Endothelial cell of umbilical vein (primary cell): ENCODE data around the gene SUCNR1. TPM values are rescaled to one million over a fixed set of nuclear protein-coding genes. Genes with fewer than 3 reads are reported as not detected.

Experiments
- BruUV-seq: library from RNA; stranded (reverse); fragments of 400-500 nt; replicated peaks from 2 replicates; lab custom pipeline; 2021; lab: Mats Ljungman, UMichigan
- CTCF ChIA-PET: fragments of 300-600, 350-600 bp; sonication (Branson Sonifier 250); formaldehyde crosslinking; loops from one replicate; lab custom pipeline; 2021; ENCODE audit warnings: antibody characterized with exemption, inconsistent platforms; lab: Charles Lee
- POLR2A ChIA-PET: fragments of 300-600, 350-600 bp; sonication (Branson Sonifier 250); formaldehyde crosslinking; loops from one replicate; lab custom pipeline; 2021; ENCODE audit warnings: antibody characterized with exemption, inconsistent platforms; lab: Charles Lee
- DNase-seq: peaks from one replicate; pipeline ENCODE4 v3.0.0-alpha.2; 2011; ENCODE audit warnings: low read depth, low spot score
- FAIRE-seq: peaks from 2 replicates; lab custom pipeline; 2011; peaks lifted over from hg19 to GRCh38; lab: Jason Lieb, UNC
- H2AFZ ChIP-seq: 2 replicates; pipeline ENCODE4 v1.6.0; 2012; ENCODE audit warnings: low read depth, low read length, control low read depth, inconsistent platforms
- H3K27ac ChIP-seq: 2 replicates; pipeline ENCODE4 v1.5.1; 2011; ENCODE audit warnings: low read depth, mild to moderate bottlenecking, control low read depth, low read length, moderate library complexity; ENCODE audit not compliant: insufficient read depth
- H3K27me3 ChIP-seq, 2 experiments: 2 replicates each; pipeline versions ENCODE4 v1.6.0 to v1.6.1; 2011; ENCODE audit warnings: low read length in 2 of 2, mixed read lengths in 1 of 2; ENCODE audit not compliant: control insufficient read depth in 2 of 2, insufficient read depth in 2 of 2
- H3K36me3 ChIP-seq, 2 experiments: 2 replicates in 1 of 2; 3 replicates in 1 of 2; pipeline ENCODE4 v1.5.1; 2011; ENCODE audit warnings: low read length in 2 of 2, mild to moderate bottlenecking in 1 of 2, moderate library complexity in 1 of 2; ENCODE audit not compliant: control insufficient read depth in 2 of 2, insufficient read depth in 2 of 2; ENCODE audit errors: extremely low read depth in 1 of 2
- H3K4me1 ChIP-seq: 3 replicates; pipeline ENCODE4 v1.5.1; 2011; ENCODE audit warnings: mild to moderate bottlenecking, low read length; ENCODE audit not compliant: control insufficient read depth, insufficient read depth; ENCODE audit errors: extremely low read depth
- H3K4me2 ChIP-seq: 2 replicates; pipeline ENCODE4 v1.6.1; 2011; ENCODE audit warnings: low read length, control low read depth, mixed read lengths; ENCODE audit not compliant: insufficient read depth
- H3K4me3 ChIP-seq, 3 experiments: fragments of 200-600 bp in 1 of 3; sonication (generic), shearing (Covaris generic) in 1 of 3; replicated peaks in 1 of 3; 2 replicates each; pipeline ENCODE4 v1.5.1; 2011 to 2016; ENCODE audit warnings: control low read depth in 3 of 3, low read length in 3 of 3, mild to moderate bottlenecking in 2 of 3, inconsistent platforms in 1 of 3, low read depth in 1 of 3, moderate library complexity in 1 of 3; ENCODE audit not compliant: insufficient read depth in 1 of 3
- H3K79me2 ChIP-seq: 2 replicates; pipeline ENCODE4 v1.6.0; 2012; ENCODE audit warnings: low read length, inconsistent platforms; ENCODE audit not compliant: control insufficient read depth, insufficient read depth
- H3K9ac ChIP-seq: replicated peaks from 2 replicates; pipeline ENCODE3; 2011; ENCODE audit warnings: low read length, control low read depth; ENCODE audit not compliant: insufficient read depth; ENCODE audit errors: extremely low read depth
- H3K9me1 ChIP-seq: replicated peaks from 3 replicates; pipeline ENCODE4 v1.6.0; 2011; ENCODE audit warnings: mild to moderate bottlenecking, low read length; ENCODE audit not compliant: control insufficient read depth, insufficient read depth; ENCODE audit errors: extremely low read depth
- H3K9me3 ChIP-seq: replicated peaks from 2 replicates; pipeline ENCODE4 v1.5.1; 2012; ENCODE audit warnings: low read length, inconsistent platforms; ENCODE audit not compliant: control insufficient read depth, insufficient read depth
- H4K20me1 ChIP-seq: replicated peaks from 2 replicates; pipeline ENCODE3; 2011; ENCODE audit warnings: mild to moderate bottlenecking, low read length; ENCODE audit not compliant: control insufficient read depth, insufficient read depth; ENCODE audit errors: extremely low read depth
- FOS ChIP-seq: IDR thresholded peaks from 2 replicates; pipeline ENCODE4 v1.6.1; 2011; ENCODE audit warnings: mild to moderate bottlenecking, low read length, moderate library complexity, borderline replicate concordance; ENCODE audit not compliant: insufficient read depth
- GATA2 ChIP-seq: IDR thresholded peaks from 2 replicates; pipeline ENCODE4 v1.7.0; 2011; ENCODE audit warnings: low read depth, mild to moderate bottlenecking, moderate library complexity, mixed read lengths, low read length; ENCODE audit not compliant: insufficient read length, insufficient read depth
- JUN ChIP-seq: IDR thresholded peaks from 2 replicates; pipeline ENCODE4 v1.6.1; 2011; ENCODE audit warnings: borderline replicate concordance, low read depth; ENCODE audit not compliant: insufficient read length, insufficient read depth
- MAX ChIP-seq: IDR thresholded peaks from 2 replicates; pipeline ENCODE4 v1.6.1; 2011; ENCODE audit not compliant: insufficient read depth, insufficient read length
- MYC ChIP-seq: IDR thresholded peaks from one replicate; pipeline ENCODE4 v1.6.1; 2011; ENCODE audit warnings: mild to moderate bottlenecking, low read depth, low read length
- POLR2A ChIP-seq: IDR thresholded peaks from 2 replicates; pipeline ENCODE4 v1.6.1; 2012; ENCODE audit warnings: low read depth, mild to moderate bottlenecking, control low read depth, low read length
- POLR2AphosphoS5 ChIP-seq: IDR thresholded peaks from 2 replicates; pipeline ENCODE4 v1.6.1; 2012; ENCODE audit warnings: low read depth, mild to moderate bottlenecking, control low read depth, low read length, moderate library complexity; ENCODE audit not compliant: insufficient read depth
- dilution Hi-C: fragments of 300-500 bp; cut with MboI; formaldehyde crosslinking; loops from one replicate; pipeline ENCODE4 v1.15.0; 2019; ENCODE audit warnings: low sequenced_read_pairs; ENCODE audit not compliant: extremely low pct_ligation_motif_present
- intact Hi-C: fragments of 100-400 bp; cut with micrococcal nuclease; formaldehyde crosslinking; loops from one replicate; pipeline ENCODE4 v1.10.0; 2022
- polyA plus RNA-seq, 4 experiments: library from polyadenylated mRNA; depleted of rRNA in 3 of 4; stranded (reverse) in 3 of 4; unstranded in 1 of 4; fragments of >200 nt; gene quantifications; 2 replicates each; pipeline versions ENCODE4 v1.2.1 to v1.2.3, GENCODE V29; 2011 to 2012; ENCODE audit warnings: missing spikeins in 1 of 4
- total RNA-seq: library from RNA; stranded (reverse); gene quantifications from 2 replicates; pipeline ENCODE4 v1.2.3, GENCODE V29; 2021
- TF ChIP-seq, protein P1 (sequence below), 2 donors: IDR thresholded peaks; 1 replicate in 1 of 2; 2 replicates in 1 of 2; pipeline ENCODE4 v1.5.1; 2011; ENCODE audit warnings: low read length in 2 of 2, mild to moderate bottlenecking in 2 of 2, moderate library complexity in 2 of 2, control low read depth in 1 of 2, inconsistent platforms in 1 of 2, low read depth in 1 of 2; ENCODE audit not compliant: insufficient read depth in 1 of 2; ENCODE audit errors: extremely low read depth in 1 of 2

SUCNR1 gene
- total and polyA plus RNA-seq, 2 donors (not counting 3 experiments of a cell fraction or from before 2014, with no cell fraction given): not detected

- peak; percentile 93 for FAIRE-seq
- Histone ChIP-seq H3K4me1 (peaks cover 21% of the 10 kb centered on the region), H3K27me3 (no peaks in the 10 kb centered on the region), H3K36me3 (no peaks in the 10 kb centered on the region), H3K4me3 (no peak overlapping the region), H3K9ac (peak overlapping the region; percentile 5), H3K9me3 (no peaks in the 10 kb centered on the region), H2AFZ (no peak overlapping the region), H3K79me2 (no peaks in the 10 kb centered on the region), H3K4me2 (peak overlapping the region; percentile 1), H4K20me1 (no peaks in the 10 kb centered on the region), H3K9me1 (no peaks in the 10 kb centered on the region), H3K27ac (peak overlapping the region; percentile 71)
- intact Hi-C loops: loop anchor here (1.0 to 2.0 kb wide), 4 partner anchors 9 to 139 kb away; no protein-coding TSS in a partner anchor
- CTCF ChIA-PET: interaction anchor here (1.4 kb wide), 1 partner anchor 9 kb away, joined by 4 read pairs; no protein-coding TSS in a partner anchor
- peak; percentile 91 for DNase-seq
- TF ChIP-seq FOS (peak; percentile 86), POLR2A (no peak), GATA2 (peak; percentile 77), POLR2AphosphoS5 (peak; percentile 28), JUN (peak; percentile 77)
- no TSS peak for BruUV-seq
- POLR2A ChIA-PET: no interaction called here
- dilution Hi-C loops: no loop called here
These were observed 36.4 kb downstream of the SUCNR1 start for GRCh38 chr3:151909681-151910405.

DNA sequence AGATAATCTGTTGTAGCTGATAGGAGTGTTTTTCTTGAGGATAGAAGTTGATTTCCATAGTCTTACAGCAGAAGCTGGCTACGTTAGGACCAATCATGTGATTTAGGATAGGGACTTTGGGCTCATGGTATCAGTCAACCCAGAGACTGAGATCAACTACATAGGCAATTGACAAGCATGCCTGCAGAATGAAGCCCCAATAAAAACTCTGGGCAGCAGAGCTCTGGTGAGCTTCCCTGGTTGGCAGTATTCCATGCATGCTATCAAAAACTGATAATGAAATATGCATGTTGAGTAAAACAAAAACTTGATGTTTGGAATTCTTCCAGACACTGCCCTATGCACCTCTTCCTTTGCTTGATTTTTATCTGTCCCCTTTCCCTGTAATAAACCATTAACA lies 38.0 kb downstream of the SUCNR1 start:
- dilution Hi-C loops: no loop called here
- BruUV-seq: no TSS peak
- no peaks in the 10 kb centered on the region for H3K27me3 ChIP-seq
- no peak for DNase-seq
- no peak overlapping the region for H3K4me3 ChIP-seq
- H3K4me1 ChIP-seq: peaks cover 21% of the 10 kb centered on the region
- FAIRE-seq: no peak
- no peaks in the 10 kb centered on the region for H3K9me3 ChIP-seq
- H3K4me2 ChIP-seq: no peak overlapping the region
- H2AFZ ChIP-seq: no peak overlapping the region
- H3K9me1 ChIP-seq: no peaks in the 10 kb centered on the region
- H4K20me1 ChIP-seq: no peaks in the 10 kb centered on the region
- H3K27ac ChIP-seq: peak overlapping the region; percentile 22
- POLR2A ChIA-PET: no interaction called here
- CTCF ChIA-PET: interaction anchor here (0.6 to 1.2 kb wide), 3 partner anchors 12 to 136 kb away, joined by 3 read pairs; no protein-coding TSS in a partner anchor
- H3K79me2 ChIP-seq: no peaks in the 10 kb centered on the region
- no peaks in the 10 kb centered on the region for H3K36me3 ChIP-seq
- no peak overlapping the region for H3K9ac ChIP-seq
- TF ChIP-seq POLR2A: no peak
- TF ChIP-seq MAX: no peak
- TF ChIP-seq, protein P1, sequence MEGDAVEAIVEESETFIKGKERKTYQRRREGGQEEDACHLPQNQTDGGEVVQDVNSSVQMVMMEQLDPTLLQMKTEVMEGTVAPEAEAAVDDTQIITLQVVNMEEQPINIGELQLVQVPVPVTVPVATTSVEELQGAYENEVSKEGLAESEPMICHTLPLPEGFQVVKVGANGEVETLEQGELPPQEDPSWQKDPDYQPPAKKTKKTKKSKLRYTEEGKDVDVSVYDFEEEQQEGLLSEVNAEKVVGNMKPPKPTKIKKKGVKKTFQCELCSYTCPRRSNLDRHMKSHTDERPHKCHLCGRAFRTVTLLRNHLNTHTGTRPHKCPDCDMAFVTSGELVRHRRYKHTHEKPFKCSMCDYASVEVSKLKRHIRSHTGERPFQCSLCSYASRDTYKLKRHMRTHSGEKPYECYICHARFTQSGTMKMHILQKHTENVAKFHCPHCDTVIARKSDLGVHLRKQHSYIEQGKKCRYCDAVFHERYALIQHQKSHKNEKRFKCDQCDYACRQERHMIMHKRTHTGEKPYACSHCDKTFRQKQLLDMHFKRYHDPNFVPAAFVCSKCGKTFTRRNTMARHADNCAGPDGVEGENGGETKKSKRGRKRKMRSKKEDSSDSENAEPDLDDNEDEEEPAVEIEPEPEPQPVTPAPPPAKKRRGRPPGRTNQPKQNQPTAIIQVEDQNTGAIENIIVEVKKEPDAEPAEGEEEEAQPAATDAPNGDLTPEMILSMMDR (IDR thresholded peaks at IDR 0.05; ENCODE audit: extremely low read depth in 1 of 2, insufficient read depth in 1 of 2, low read depth in 1 of 2, low read length in 2 of 2): no peak
- TF ChIP-seq FOS: no peak
- no peak for TF ChIP-seq POLR2AphosphoS5
- no peak for TF ChIP-seq GATA2
- TF ChIP-seq MYC: no peak
- intact Hi-C loops: loop anchor here (2.0 kb wide), 1 partner anchor 141 kb away; no protein-coding TSS in a partner anchor
